H9 (cell line): ENCODE data around the gene SLC12A9. TPM values are rescaled to one million over a fixed set of nuclear protein-coding genes. Genes with fewer than 3 reads are reported as not detected.

Source experiments
- DNase-seq: peaks from one replicate; pipeline ENCODE4 v3.0.0-alpha.2; 2017
- H2AFZ ChIP-seq: one replicate; pipeline ENCODE4 v1.6.1; 2013; ENCODE audit warnings: mild to moderate bottlenecking, low read length, control low read depth, moderate library complexity
- H2AK5ac ChIP-seq: 2 replicates; pipeline ENCODE4 v1.6.1; 2013; ENCODE audit warnings: low read length, control low read depth, mixed read lengths; ENCODE audit not compliant: insufficient read length
- H2BK120ac ChIP-seq: one replicate; pipeline ENCODE4 v1.6.1; 2013; ENCODE audit warnings: low read depth, mild to moderate bottlenecking, low read length, control low read depth, inconsistent platforms; ENCODE audit not compliant: poor library complexity, severe bottlenecking
- H2BK12ac ChIP-seq: 2 replicates; pipeline ENCODE4 v1.6.1; 2013; ENCODE audit warnings: low read length, control low read depth, mixed read lengths, low read depth; ENCODE audit not compliant: insufficient read length
- H2BK15ac ChIP-seq: 2 replicates; pipeline ENCODE4 v1.6.1; 2013; ENCODE audit warnings: low read depth, low read length, control low read depth
- H2BK20ac ChIP-seq: one replicate; pipeline ENCODE4 v1.6.1; 2013; ENCODE audit warnings: low read depth, mild to moderate bottlenecking, low read length, control low read depth, inconsistent platforms; ENCODE audit not compliant: poor library complexity, severe bottlenecking
- H2BK5ac ChIP-seq: 2 replicates; pipeline ENCODE4 v1.6.1; 2013; ENCODE audit warnings: low read length, control low read depth, mixed read lengths; ENCODE audit not compliant: insufficient read length
- H3K14ac ChIP-seq: 2 replicates; pipeline ENCODE4 v1.6.1; 2013; ENCODE audit warnings: low read length, control low read depth; ENCODE audit not compliant: insufficient read depth
- H3K18ac ChIP-seq: 2 replicates; pipeline ENCODE4 v1.6.1; 2013; ENCODE audit warnings: low read depth, mild to moderate bottlenecking, mixed read lengths, low read length, control low read depth; ENCODE audit not compliant: insufficient read length
- H3K23ac ChIP-seq: 2 replicates; pipeline ENCODE4 v1.6.1; 2013; ENCODE audit warnings: low read length, control low read depth, mixed read lengths, low read depth; ENCODE audit not compliant: insufficient read length
- H3K23me2 ChIP-seq: 2 replicates; pipeline ENCODE4 v1.6.1; 2013; ENCODE audit warnings: low read depth, mild to moderate bottlenecking, mixed read lengths, low read length, control low read depth; ENCODE audit not compliant: insufficient read length, poor library complexity, severe bottlenecking
- H3K27ac ChIP-seq: 2 replicates; pipeline ENCODE4 v1.5.1; 2013; ENCODE audit warnings: low read length, control low read depth, mixed read lengths, low read depth; ENCODE audit not compliant: insufficient read length
- H3K27me3 ChIP-seq: 2 replicates; pipeline ENCODE4 v1.6.1; 2013; ENCODE audit warnings: low read length, control low read depth, inconsistent platforms; ENCODE audit not compliant: insufficient read depth
- H3K4ac ChIP-seq: 2 replicates; pipeline ENCODE4 v1.6.1; 2013; ENCODE audit warnings: low read depth, mild to moderate bottlenecking, control low read depth, inconsistent platforms, low read length, moderate library complexity
- H3K4me1 ChIP-seq: 2 replicates; pipeline ENCODE4 v1.6.1; 2013; ENCODE audit warnings: low read length, control low read depth, inconsistent platforms; ENCODE audit not compliant: insufficient read depth
- H3K4me2 ChIP-seq: 2 replicates; pipeline ENCODE4 v1.6.1; 2013; ENCODE audit warnings: low read length, control low read depth, mixed read lengths; ENCODE audit not compliant: insufficient read length, insufficient read depth
- H3K56ac ChIP-seq: 2 replicates; pipeline ENCODE4 v1.6.1; 2013; ENCODE audit warnings: low read depth, mild to moderate bottlenecking, mixed read lengths, low read length, control low read depth; ENCODE audit not compliant: insufficient read length
- H3K79me1 ChIP-seq: 2 replicates; pipeline ENCODE4 v1.6.1; 2013; ENCODE audit warnings: low read depth, mild to moderate bottlenecking, moderate library complexity, low read length, control low read depth, inconsistent platforms; ENCODE audit not compliant: insufficient read depth, poor library complexity, severe bottlenecking
- H3K79me2 ChIP-seq: 2 replicates; pipeline ENCODE4 v1.6.1; 2013; ENCODE audit warnings: low read length, control low read depth, inconsistent platforms; ENCODE audit not compliant: insufficient read depth
- H3K9ac ChIP-seq: 2 replicates; pipeline ENCODE4 v1.6.1; 2013; ENCODE audit warnings: low read length, control low read depth, mixed read lengths; ENCODE audit not compliant: insufficient read length; ENCODE audit errors: extremely low read depth
- H3K9me3 ChIP-seq: one replicate; pipeline ENCODE4 v1.6.1; 2013; ENCODE audit warnings: low read depth, low read length, inconsistent platforms; ENCODE audit not compliant: control insufficient read depth
- H3T11ph ChIP-seq: one replicate; pipeline ENCODE4 v1.6.1; 2013; ENCODE audit warnings: mild to moderate bottlenecking, low read length, control low read depth, inconsistent platforms
- H4K20me1 ChIP-seq: one replicate; pipeline ENCODE4 v1.6.1; 2013; ENCODE audit not compliant: control insufficient read depth, insufficient read length, insufficient read depth
- H4K5ac ChIP-seq: 2 replicates; pipeline ENCODE4 v1.6.1; 2013; ENCODE audit warnings: low read depth, mild to moderate bottlenecking, mixed read lengths, low read length, control low read depth; ENCODE audit not compliant: insufficient read length
- H4K8ac ChIP-seq: replicated peaks from 2 replicates; pipeline ENCODE4 v1.6.1; 2013; ENCODE audit warnings: low read length, control low read depth, mixed read lengths, low read depth; ENCODE audit not compliant: insufficient read length
- H4K91ac ChIP-seq: 2 replicates; pipeline ENCODE4 v1.6.1; 2013; ENCODE audit warnings: low read depth, mild to moderate bottlenecking, moderate library complexity, mixed read lengths, low read length, control low read depth; ENCODE audit not compliant: insufficient read length
- H3K27ac Mint-ChIP-seq, 3 experiments: 2 replicates in 2 of 3; 3 replicates in 1 of 3; pipeline ENCODE4 v1.8.0; 2020 to 2021; ENCODE audit warnings: mixed read lengths in 3 of 3, mild to moderate bottlenecking in 1 of 3, moderate library complexity in 1 of 3
- H3K27me3 Mint-ChIP-seq: 2 replicates; pipeline ENCODE4 v1.8.0; 2021; ENCODE audit warnings: low read depth, mild to moderate bottlenecking, moderate library complexity, mixed read lengths
- H3K36me3 Mint-ChIP-seq, 3 experiments: 2 replicates in 2 of 3; 3 replicates in 1 of 3; pipeline ENCODE4 v1.8.0; 2020 to 2021; ENCODE audit warnings: low read depth in 3 of 3, mixed read lengths in 3 of 3; ENCODE audit not compliant: insufficient read depth in 1 of 3
- H3K4me1 Mint-ChIP-seq, 2 experiments: 2 replicates each; pipeline ENCODE4 v1.8.0; 2020; ENCODE audit warnings: mixed read lengths in 2 of 2
- H3K4me3 Mint-ChIP-seq, 2 experiments: 2 replicates in 1 of 2; 3 replicates in 1 of 2; pipeline ENCODE4 v1.8.0; 2020 to 2021; ENCODE audit warnings: mild to moderate bottlenecking in 2 of 2, mixed read lengths in 2 of 2, moderate library complexity in 1 of 2
- H3K9me3 Mint-ChIP-seq, 2 experiments: 2 replicates in 1 of 2; 3 replicates in 1 of 2; pipeline ENCODE4 v1.8.0; 2020; ENCODE audit warnings: mild to moderate bottlenecking in 2 of 2, mixed read lengths in 2 of 2, moderate library complexity in 1 of 2
- WGBS: extraction: QIAGEN DNeasy Blood & Tissue Kit; methylation state at CpG from one replicate; pipeline ENCODE4 v1.1.7; 2013; ENCODE audit warnings: missing lambda C conversion rate, low lambda C conversion rate, mixed read lengths; ENCODE audit not compliant: insufficient read length; ENCODE audit errors: extremely low coverage; 5-methylcytosine and 5-hydroxymethylcytosine counted together
- total RNA-seq: library from RNA; stranded (reverse); gene quantifications from 2 replicates; pipeline ENCODE4 v1.2.1, GENCODE V29; 2021
- TF ChIP-seq, protein P1 (sequence below): fragments of 200-600 bp; sonication (generic); conservative IDR thresholded peaks from 3 replicates; pipeline ENCODE4 v1.8.0; 2021; ENCODE audit warnings: antibody characterized with exemption, mild to moderate bottlenecking

The SLC12A9 gene
- total RNA-seq, 1 experiment from 2014 or later, result 43.0 TPM

DNA sequence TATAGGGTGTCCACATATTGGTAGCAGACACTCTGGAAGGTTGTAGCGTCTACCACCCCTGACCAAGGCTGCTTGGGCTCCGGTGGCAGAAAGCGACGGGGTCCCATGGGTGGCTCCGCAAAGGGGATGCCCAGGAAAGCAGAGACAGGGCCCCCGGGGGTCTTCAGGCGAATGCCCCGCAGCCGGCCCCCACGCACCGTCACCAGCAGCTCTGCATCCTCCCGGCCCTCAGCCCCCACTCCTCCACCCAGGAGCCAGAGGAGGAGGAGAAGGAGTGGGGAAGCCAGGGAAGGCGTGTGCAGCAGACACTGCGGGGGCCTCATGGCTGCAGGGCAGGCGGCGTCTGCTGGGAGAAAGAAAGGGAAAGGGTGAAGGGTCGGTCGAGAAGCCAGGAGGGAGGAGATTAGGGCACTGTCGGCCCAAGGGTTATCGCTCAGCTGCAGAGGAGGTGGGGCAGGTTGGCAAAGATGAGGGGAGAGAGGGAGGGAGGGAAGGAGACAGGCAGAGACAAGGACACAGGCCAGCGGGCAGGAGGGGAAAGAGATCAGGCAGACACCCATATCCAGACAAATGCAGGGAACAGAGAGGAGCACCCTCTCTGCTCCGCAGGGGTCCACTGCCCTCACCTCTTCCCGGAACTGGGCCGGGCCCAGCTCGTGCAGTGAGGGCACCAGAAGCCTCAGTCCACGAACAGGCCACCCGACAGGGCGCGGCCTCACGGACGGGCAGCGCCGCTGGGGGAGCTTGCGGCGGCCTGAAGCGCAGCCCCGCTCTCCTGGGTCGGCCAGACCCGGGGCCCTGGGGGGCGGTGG lies 41.6 kb downstream of the SLC12A9 start:
- Histone ChIP-seq H3K23ac (no peak overlapping the region), H2BK20ac (no peak overlapping the region), H3K18ac (no peak overlapping the region), H4K5ac (no peak overlapping the region), H3K9ac (no peak overlapping the region), H2AK5ac (no peak overlapping the region), H2AFZ (no peak overlapping the region), H3K23me2 (peaks cover 32% of the 10 kb centered on the region), H3T11ph (no peak overlapping the region), H3K27ac (no peak overlapping the region), H2BK12ac (no peak overlapping the region), H3K79me2 (no peaks in the 10 kb centered on the region), H2BK5ac (no peak overlapping the region), H4K91ac (no peak overlapping the region), H2BK120ac (no peak overlapping the region), H3K4me1 (peaks cover 2% of the 10 kb centered on the region; the same call in 1 of the 2 replicates), H3K9me3 (no peaks in the 10 kb centered on the region), H3K56ac (no peak overlapping the region), H3K4ac (no peak overlapping the region), H3K14ac (no peak overlapping the region), H2BK15ac (no peak overlapping the region), H4K20me1 (no peaks in the 10 kb centered on the region), H4K8ac (no peak overlapping the region), H3K79me1 (no peaks in the 10 kb centered on the region), H3K27me3 (peaks cover 7% of the 10 kb centered on the region), H3K4me2 (peak overlapping the region; percentile 33)
- peak overlapping the region; percentile 37 to 57 for H3K4me3 Mint-ChIP-seq
- peak; percentile 46 for DNase-seq
- H3K4me1 Mint-ChIP-seq, result peaks cover 24 to 25% of the 10 kb centered on the region in 2 experiments
- no CpG with 5 or more reads among the region's 40 CpGs for WGBS
- no peaks in the 10 kb centered on the region for H3K36me3 Mint-ChIP-seq
- TF ChIP-seq, protein P1, sequence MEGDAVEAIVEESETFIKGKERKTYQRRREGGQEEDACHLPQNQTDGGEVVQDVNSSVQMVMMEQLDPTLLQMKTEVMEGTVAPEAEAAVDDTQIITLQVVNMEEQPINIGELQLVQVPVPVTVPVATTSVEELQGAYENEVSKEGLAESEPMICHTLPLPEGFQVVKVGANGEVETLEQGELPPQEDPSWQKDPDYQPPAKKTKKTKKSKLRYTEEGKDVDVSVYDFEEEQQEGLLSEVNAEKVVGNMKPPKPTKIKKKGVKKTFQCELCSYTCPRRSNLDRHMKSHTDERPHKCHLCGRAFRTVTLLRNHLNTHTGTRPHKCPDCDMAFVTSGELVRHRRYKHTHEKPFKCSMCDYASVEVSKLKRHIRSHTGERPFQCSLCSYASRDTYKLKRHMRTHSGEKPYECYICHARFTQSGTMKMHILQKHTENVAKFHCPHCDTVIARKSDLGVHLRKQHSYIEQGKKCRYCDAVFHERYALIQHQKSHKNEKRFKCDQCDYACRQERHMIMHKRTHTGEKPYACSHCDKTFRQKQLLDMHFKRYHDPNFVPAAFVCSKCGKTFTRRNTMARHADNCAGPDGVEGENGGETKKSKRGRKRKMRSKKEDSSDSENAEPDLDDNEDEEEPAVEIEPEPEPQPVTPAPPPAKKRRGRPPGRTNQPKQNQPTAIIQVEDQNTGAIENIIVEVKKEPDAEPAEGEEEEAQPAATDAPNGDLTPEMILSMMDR, result no peak
- H3K9me3 Mint-ChIP-seq, result no peaks in the 10 kb centered on the region; a peak in 2 of 5 replicates
- H3K27me3 Mint-ChIP-seq, result peaks cover 25% of the 10 kb centered on the region
- no peak overlapping the region for H3K27ac Mint-ChIP-seq
